H1 (cell line): ENCODE results near the gene SETD9. TPM values are rescaled to one million over a fixed set of nuclear protein-coding genes. Genes with fewer than 3 reads are reported as not detected.

Experiments used
- CTCF ChIA-PET: fragments of 300-600 bp; sonication (Branson Sonifier 250); formaldehyde crosslinking; loops from one replicate; lab custom pipeline; 2021; ENCODE audit not compliant: partially characterized antibody; lab: Charles Lee
- POLR2A ChIA-PET: fragments of 300-600 bp; sonication (Branson Sonifier 250); formaldehyde crosslinking; loops from one replicate; lab custom pipeline; 2021; ENCODE audit warnings: inconsistent platforms; ENCODE audit not compliant: partially characterized antibody; lab: Charles Lee
- DNase-seq, 2 experiments: peaks; one replicate each; pipeline versions ENCODE4 v3.0.0 to v3.0.0-alpha.2; 2010 to 2022; ENCODE audit warnings: low spot score in 2 of 2, low read depth in 1 of 2, mixed read lengths in 1 of 2
- FAIRE-seq: peaks from 2 replicates; lab custom pipeline; 2011; peaks lifted over from hg19 to GRCh38; lab: Jason Lieb, UNC
- H2AFZ ChIP-seq: 2 replicates; pipeline ENCODE4 v1.8.1; 2012; ENCODE audit warnings: low read length, inconsistent platforms
- H2AK5ac ChIP-seq: 2 replicates; pipeline ENCODE4 v1.6.1; 2013; ENCODE audit warnings: low read depth, low read length
- H2BK120ac ChIP-seq: replicated peaks from 2 replicates; pipeline ENCODE3; 2013; ENCODE audit warnings: low read depth, low read length, inconsistent platforms
- H2BK12ac ChIP-seq: 2 replicates; pipeline ENCODE4 v1.6.1; 2013; ENCODE audit warnings: low read depth, low read length
- H2BK15ac ChIP-seq: 2 replicates; pipeline ENCODE4 v1.6.1; 2013; ENCODE audit warnings: low read length
- H2BK20ac ChIP-seq: 2 replicates; pipeline ENCODE4 v1.6.1; 2013; ENCODE audit warnings: low read length
- H2BK5ac ChIP-seq: 2 replicates; pipeline ENCODE4 v1.6.1; 2013; ENCODE audit warnings: low read depth, low read length
- H3K14ac ChIP-seq: 2 replicates; pipeline ENCODE4 v1.6.1; 2013; ENCODE audit warnings: inconsistent platforms; ENCODE audit not compliant: insufficient read length
- H3K18ac ChIP-seq: 2 replicates; pipeline ENCODE4 v1.6.1; 2013; ENCODE audit warnings: low read length; ENCODE audit errors: extremely low read depth
- H3K23ac ChIP-seq: 2 replicates; pipeline ENCODE4 v1.6.1; 2013; ENCODE audit warnings: inconsistent platforms; ENCODE audit not compliant: insufficient read length
- H3K23me2 ChIP-seq: 2 replicates; pipeline ENCODE4 v1.6.1; 2013; ENCODE audit warnings: low read depth, low read length
- H3K27ac ChIP-seq: 2 replicates; pipeline ENCODE4 v1.6.1; 2011; ENCODE audit warnings: low read depth, low read length, inconsistent platforms
- H3K27me3 ChIP-seq, 4 experiments: replicated peaks in 1 of 4; 1 replicate in 1 of 4; 2 replicates in 3 of 4; pipeline versions ENCODE4 v1.6.1 to v1.8.1; 2011 to 2013; ENCODE audit warnings: low read length in 3 of 4, mild to moderate bottlenecking in 3 of 4, inconsistent platforms in 2 of 4, mixed read lengths in 2 of 4, moderate library complexity in 1 of 4; ENCODE audit not compliant: control insufficient read depth in 3 of 4, insufficient read depth in 3 of 4; ENCODE audit errors: extremely low read depth in 1 of 4
- H3K36me3 ChIP-seq, 4 experiments: 2 replicates each; pipeline versions ENCODE4 v1.6.1 to v1.8.1; 2011 to 2013; ENCODE audit warnings: mild to moderate bottlenecking in 4 of 4, low read length in 3 of 4, moderate library complexity in 2 of 4, control low read depth in 1 of 4, inconsistent platforms in 1 of 4; ENCODE audit not compliant: insufficient read depth in 4 of 4, control insufficient read depth in 2 of 4
- H3K4ac ChIP-seq: replicated peaks from 2 replicates; pipeline ENCODE3; 2013; ENCODE audit warnings: low read length, low read depth, mixed read lengths, inconsistent platforms; ENCODE audit not compliant: insufficient read length
- H3K4me1 ChIP-seq, 4 experiments: replicated peaks in 1 of 4; 1 replicate in 1 of 4; 2 replicates in 3 of 4; pipeline versions ENCODE4 v1.6.1 to v1.8.1; 2011 to 2013; ENCODE audit warnings: low read length in 3 of 4, inconsistent platforms in 2 of 4, mixed read lengths in 1 of 4; ENCODE audit not compliant: insufficient read depth in 4 of 4, control insufficient read depth in 3 of 4
- H3K4me2 ChIP-seq, 2 experiments: 2 replicates each; pipeline versions ENCODE4 v1.6.1 to v1.8.1; 2011 to 2013; ENCODE audit warnings: low read depth in 2 of 2, low read length in 2 of 2, control low read depth in 1 of 2, inconsistent platforms in 1 of 2, mild to moderate bottlenecking in 1 of 2; ENCODE audit not compliant: insufficient read depth in 1 of 2
- H3K4me3 ChIP-seq, 4 experiments: fragments of 200-600, 300-600 bp in 1 of 4; sonication (generic), shearing (Covaris generic), sonication (Bioruptor Twin) in 1 of 4; 2 replicates each; pipeline versions ENCODE4 v1.5.1 to v1.8.1; 2011 to 2016; ENCODE audit warnings: low read length in 4 of 4, low read depth in 3 of 4, control low read depth in 2 of 4, inconsistent platforms in 2 of 4, mild to moderate bottlenecking in 2 of 4, mixed read lengths in 1 of 4, moderate library complexity in 1 of 4; ENCODE audit not compliant: insufficient read depth in 2 of 4; ENCODE audit errors: extremely low read depth in 1 of 4
- H3K56ac ChIP-seq: replicated peaks from 2 replicates; pipeline ENCODE3; 2013; ENCODE audit warnings: low read depth, mild to moderate bottlenecking, mixed read lengths, low read length, inconsistent platforms; ENCODE audit not compliant: insufficient read length
- H3K79me1 ChIP-seq: 2 replicates; pipeline ENCODE4 v1.6.1; 2013; ENCODE audit warnings: low read depth, low read length, control low read depth
- H3K79me2 ChIP-seq, 2 experiments: 2 replicates each; pipeline versions ENCODE4 v1.6.1 to v1.8.1; 2012 to 2013; ENCODE audit warnings: low read length in 2 of 2, mild to moderate bottlenecking in 2 of 2, inconsistent platforms in 1 of 2; ENCODE audit not compliant: insufficient read depth in 2 of 2, control insufficient read depth in 1 of 2
- H3K9ac ChIP-seq, 4 experiments: replicated peaks in 1 of 4; 1 replicate in 1 of 4; 2 replicates in 3 of 4; pipeline versions ENCODE4 v1.6.1 to v1.8.1; 2011 to 2013; ENCODE audit warnings: low read depth in 3 of 4, low read length in 3 of 4, control low read depth in 2 of 4, mild to moderate bottlenecking in 2 of 4, moderate library complexity in 2 of 4, inconsistent platforms in 1 of 4; ENCODE audit errors: extremely low read depth in 1 of 4
- H3K9me3 ChIP-seq, 2 experiments: 2 replicates each; pipeline versions ENCODE4 v1.6.1 to v1.8.1; 2012 to 2013; ENCODE audit warnings: mild to moderate bottlenecking in 2 of 2, moderate library complexity in 2 of 2, control low read depth in 1 of 2, inconsistent platforms in 1 of 2, low read depth in 1 of 2, low read length in 1 of 2, mixed read lengths in 1 of 2; ENCODE audit not compliant: insufficient read depth in 2 of 2
- H4K20me1 ChIP-seq, 2 experiments: replicated peaks in 1 of 2; 2 replicates each; pipeline versions ENCODE3 to v1.8.1; 2011 to 2013; ENCODE audit warnings: inconsistent platforms in 2 of 2, low read length in 2 of 2, mild to moderate bottlenecking in 1 of 2; ENCODE audit not compliant: insufficient read depth in 2 of 2, control insufficient read depth in 1 of 2
- H4K5ac ChIP-seq: 2 replicates; pipeline ENCODE4 v1.6.1; 2013; ENCODE audit warnings: low read length, low read depth, mixed read lengths, inconsistent platforms; ENCODE audit not compliant: insufficient read length
- H4K8ac ChIP-seq: 2 replicates; pipeline ENCODE4 v1.8.0; 2013; ENCODE audit warnings: mild to moderate bottlenecking, moderate library complexity, low read length, inconsistent platforms; ENCODE audit not compliant: insufficient read depth; ENCODE audit errors: extremely low read depth
- H4K91ac ChIP-seq: replicated peaks from 2 replicates; pipeline ENCODE3; 2013; ENCODE audit warnings: low read length, mixed read lengths, inconsistent platforms; ENCODE audit not compliant: insufficient read length
- BACH1 ChIP-seq: IDR thresholded peaks from 2 replicates; pipeline ENCODE4 v1.6.1; 2012; ENCODE audit warnings: low read length, improper control_type of control experiment
- CBX8 ChIP-seq: fragments of 300-800, 300-1000 bp; sonication (generic); IDR thresholded peaks from 2 replicates; pipeline ENCODE4 v1.7.1; 2016; ENCODE audit warnings: low read depth, low read length, borderline replicate concordance
- GABPA ChIP-seq: IDR thresholded peaks from 2 replicates; pipeline ENCODE4 v1.6.1; 2011; ENCODE audit warnings: mild to moderate bottlenecking, low read length, moderate library complexity, borderline replicate concordance; ENCODE audit not compliant: insufficient read depth
- RXRA ChIP-seq: IDR thresholded peaks from 2 replicates; pipeline ENCODE4 v1.6.1; 2011; ENCODE audit warnings: low read depth, mild to moderate bottlenecking, low read length, moderate library complexity; ENCODE audit not compliant: insufficient read depth
- WGBS, 2 experiments: shearing (Covaris generic) in 1 of 2; methylation state at CpG; one replicate each; pipeline versions ENCODE4 v1.1.6 to v1.1.7; 2013 to 2015; ENCODE audit warnings: low lambda C conversion rate in 2 of 2, mixed read lengths in 2 of 2, inconsistent platforms in 1 of 2, low coverage in 1 of 2, missing lambda C conversion rate in 1 of 2; ENCODE audit not compliant: insufficient replicate concordance in 2 of 2, insufficient coverage in 1 of 2, insufficient read length in 1 of 2; ENCODE audit errors: extremely low coverage in 1 of 2, missing lambda C conversion rate in 1 of 2; 5-methylcytosine and 5-hydroxymethylcytosine counted together
- polyA plus RNA-seq, 7 experiments: library from polyadenylated mRNA; depleted of rRNA in 3 of 7; stranded (reverse) in 5 of 7; unstranded in 2 of 7; fragments of >200 nt in 5 of 7; fragments of 200-250 nt in 2 of 7; gene quantifications; 1 replicate in 5 of 7; 2 replicates in 1 of 7; 4 replicates in 1 of 7; pipeline versions ENCODE4 v1.2.1 to v1.2.3, GENCODE V29; 2011 to 2013; ENCODE audit warnings: missing spikeins in 2 of 7, mixed read lengths in 2 of 7
- total RNA-seq: library from RNA; stranded (reverse); fragmentation: NEBNext Ultra II Directional; extraction: Animal tissue kit (Norgen Biotek cat#: 25700); gene quantifications from 2 replicates; pipeline ENCODE4 v1.2.1, GENCODE V29; 2021

SETD9 gene
- total and polyA plus RNA-seq, 2 of the 8 experiments (the other 6 are each of a cell fraction or from before 2014, with no cell fraction given) = 4.5 to 11.9 TPM

DNA sequence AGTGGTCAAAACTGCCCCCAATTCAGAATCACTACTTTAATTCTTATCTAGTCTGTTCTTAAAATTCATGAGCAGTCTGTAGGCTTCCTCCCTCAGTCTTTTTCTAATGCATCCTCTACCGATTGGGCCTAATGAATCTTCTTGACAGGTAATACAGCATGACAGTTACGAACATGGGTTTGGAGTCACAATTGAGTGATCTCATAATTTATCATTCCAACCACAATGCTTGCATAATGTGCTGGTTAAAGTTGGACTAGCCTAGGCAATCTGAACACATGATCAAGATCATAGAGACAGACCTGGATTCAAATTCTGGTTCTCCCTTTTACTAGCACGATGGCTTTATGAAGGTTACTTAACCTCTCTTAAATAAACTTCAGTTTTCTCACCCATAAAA is 33.1 kb upstream of the SETD9 start:
- no peak overlapping the region for H2BK12ac ChIP-seq
- no peak overlapping the region for H4K91ac ChIP-seq
- WGBS, 2 experiments = 94% methylated on average over 3 of the region's 3 CpGs; no CpG with 5 or more reads in 1 of the 2 experiments
- no peaks in the 10 kb centered on the region for H3K23me2 ChIP-seq
- no peak overlapping the region for H3K27ac ChIP-seq
- no peak overlapping the region for H2AK5ac ChIP-seq
- no peak overlapping the region for H3K4me3 ChIP-seq
- no peak overlapping the region for H3K4ac ChIP-seq
- H4K5ac ChIP-seq = no peak overlapping the region
- DNase-seq (no peak), FAIRE-seq (no peak)
- H3K36me3 ChIP-seq = peaks cover 0 to 20% (median 1%) of the 10 kb centered on the region in 4 experiments; a peak in 3 of 8 replicates
- H3K23ac ChIP-seq = no peak overlapping the region
- ChIA-PET POLR2A (no interaction called here), CTCF (no interaction called here)
- no peaks in the 10 kb centered on the region for H3K79me1 ChIP-seq
- H2AFZ ChIP-seq = no peak overlapping the region
- no peak overlapping the region for H3K56ac ChIP-seq
- no peak overlapping the region for H3K9ac ChIP-seq
- H2BK5ac ChIP-seq = no peak overlapping the region
- H3K4me1 ChIP-seq = no peaks in the 10 kb centered on the region
- H3K27me3 ChIP-seq = no peaks in the 10 kb centered on the region
- no peak overlapping the region for H2BK120ac ChIP-seq
- no peak overlapping the region for H3K4me2 ChIP-seq
- H2BK20ac ChIP-seq = no peak overlapping the region
- H2BK15ac ChIP-seq = no peak overlapping the region
- no peaks in the 10 kb centered on the region for H4K20me1 ChIP-seq
- no peaks in the 10 kb centered on the region for H3K9me3 ChIP-seq
- no peak overlapping the region for H3K14ac ChIP-seq
- no peak overlapping the region for H4K8ac ChIP-seq
- no peaks in the 10 kb centered on the region for H3K79me2 ChIP-seq
- no peak overlapping the region for H3K18ac ChIP-seq
- no peak for TF ChIP-seq CBX8
- no peak for TF ChIP-seq BACH1
- TF ChIP-seq RXRA = no peak
- TF ChIP-seq GABPA = no peak
